ENCODE results near the gene NEFH.

The NEFH gene

GRCh38 chr22:29450222-29450621 lies 29.8 kb upstream of the NEFH start:
- H3K4me3 ChIP-seq (ENCODE audit: low read depth, low read length) = no peak overlapping the region
- TF ChIP-seq, protein P1, sequence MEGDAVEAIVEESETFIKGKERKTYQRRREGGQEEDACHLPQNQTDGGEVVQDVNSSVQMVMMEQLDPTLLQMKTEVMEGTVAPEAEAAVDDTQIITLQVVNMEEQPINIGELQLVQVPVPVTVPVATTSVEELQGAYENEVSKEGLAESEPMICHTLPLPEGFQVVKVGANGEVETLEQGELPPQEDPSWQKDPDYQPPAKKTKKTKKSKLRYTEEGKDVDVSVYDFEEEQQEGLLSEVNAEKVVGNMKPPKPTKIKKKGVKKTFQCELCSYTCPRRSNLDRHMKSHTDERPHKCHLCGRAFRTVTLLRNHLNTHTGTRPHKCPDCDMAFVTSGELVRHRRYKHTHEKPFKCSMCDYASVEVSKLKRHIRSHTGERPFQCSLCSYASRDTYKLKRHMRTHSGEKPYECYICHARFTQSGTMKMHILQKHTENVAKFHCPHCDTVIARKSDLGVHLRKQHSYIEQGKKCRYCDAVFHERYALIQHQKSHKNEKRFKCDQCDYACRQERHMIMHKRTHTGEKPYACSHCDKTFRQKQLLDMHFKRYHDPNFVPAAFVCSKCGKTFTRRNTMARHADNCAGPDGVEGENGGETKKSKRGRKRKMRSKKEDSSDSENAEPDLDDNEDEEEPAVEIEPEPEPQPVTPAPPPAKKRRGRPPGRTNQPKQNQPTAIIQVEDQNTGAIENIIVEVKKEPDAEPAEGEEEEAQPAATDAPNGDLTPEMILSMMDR (conservative IDR thresholded peaks at IDR 0.05; ENCODE audit: low read depth, low read length) = no peak
- DNase-seq (ENCODE audit: low read depth) = no peak

DNA sequence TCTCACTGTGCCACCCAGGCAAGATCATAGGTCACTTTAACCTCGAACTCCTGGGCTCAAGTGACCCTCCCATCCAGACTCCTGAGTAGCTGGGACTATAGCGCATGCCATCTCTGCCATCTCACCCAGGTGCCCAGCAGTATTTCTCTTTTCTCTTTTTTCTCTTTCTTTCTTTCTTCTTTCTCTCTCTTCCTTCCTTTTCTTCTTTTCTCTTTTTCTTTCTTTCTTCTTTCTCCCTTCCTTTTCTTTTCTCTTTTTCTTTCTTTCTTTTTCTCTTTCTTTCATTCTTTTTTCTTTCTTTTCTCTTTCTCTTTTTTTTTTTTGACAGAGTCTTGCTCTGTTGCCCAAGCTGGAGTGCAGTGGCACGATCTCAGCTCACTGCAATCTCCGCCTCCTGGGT lies 28.2 kb upstream of the NEFH start:
- DNase-seq (ENCODE audit: low read depth) = no peak
- TF ChIP-seq, protein P1 (conservative IDR thresholded peaks at IDR 0.05; ENCODE audit: low read depth, low read length) = no peak

DNA sequence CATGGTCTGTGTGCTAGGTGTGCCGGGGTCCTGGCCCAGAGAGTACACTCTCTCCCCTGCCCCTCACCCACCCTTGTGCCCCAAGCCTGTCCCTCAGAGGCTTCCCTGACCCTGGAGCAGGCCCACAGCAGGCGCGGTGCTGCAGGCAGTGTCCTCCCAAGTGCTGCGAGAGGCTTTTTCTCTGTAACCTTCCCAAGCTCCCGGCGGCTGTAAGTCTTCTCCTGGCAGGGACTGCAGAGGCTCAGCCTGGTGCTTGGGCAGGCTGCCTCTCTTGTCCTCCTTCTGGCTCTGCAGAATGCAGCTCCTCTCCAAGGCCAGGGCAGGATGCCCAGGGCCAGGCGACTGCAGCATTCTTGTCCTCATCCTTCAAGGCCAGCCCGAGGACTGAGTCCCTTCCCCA lies 25.7 kb upstream of the NEFH start:
- DNase-seq (ENCODE audit: low read depth) = no peak
- TF ChIP-seq, protein P1 (conservative IDR thresholded peaks at IDR 0.05; ENCODE audit: low read depth, low read length) = no peak
- no peak overlapping the region for H3K4me3 ChIP-seq (ENCODE audit: low read depth, low read length)

More for the DNA sequence above, 28.2 kb upstream of the NEFH start:
- no peak overlapping the region for H3K4me3 ChIP-seq (ENCODE audit: low read depth, low read length)

DNA sequence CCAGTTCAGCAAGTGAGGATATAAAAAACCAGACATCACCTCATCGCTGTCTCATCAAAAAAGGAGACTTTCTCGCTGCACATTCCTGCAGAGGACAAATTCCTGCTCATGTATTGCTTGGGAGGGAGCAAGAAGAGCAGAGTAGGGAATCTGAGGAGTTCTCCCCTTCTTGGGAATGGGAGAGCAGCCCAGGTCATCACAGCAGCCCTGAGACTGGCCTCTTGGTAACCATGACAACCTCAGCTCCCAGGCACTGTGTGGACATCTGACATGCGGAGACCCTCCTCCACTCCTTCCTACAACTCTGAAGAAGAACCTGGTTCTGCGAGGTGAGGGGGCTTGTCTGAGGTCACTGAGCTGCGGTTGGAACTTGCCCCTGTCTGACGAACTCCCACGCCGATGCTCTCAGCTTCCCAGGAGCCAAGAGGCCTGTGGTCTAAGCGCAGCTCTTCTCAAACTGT lies 23.8 kb upstream of the NEFH start:
- DNase-seq (ENCODE audit: low read depth) = peak; percentile 65
- TF ChIP-seq, protein P1 (conservative IDR thresholded peaks at IDR 0.05; ENCODE audit: low read depth, low read length) = no peak
- H3K4me3 ChIP-seq (ENCODE audit: low read depth, low read length) = no peak overlapping the region

DNA sequence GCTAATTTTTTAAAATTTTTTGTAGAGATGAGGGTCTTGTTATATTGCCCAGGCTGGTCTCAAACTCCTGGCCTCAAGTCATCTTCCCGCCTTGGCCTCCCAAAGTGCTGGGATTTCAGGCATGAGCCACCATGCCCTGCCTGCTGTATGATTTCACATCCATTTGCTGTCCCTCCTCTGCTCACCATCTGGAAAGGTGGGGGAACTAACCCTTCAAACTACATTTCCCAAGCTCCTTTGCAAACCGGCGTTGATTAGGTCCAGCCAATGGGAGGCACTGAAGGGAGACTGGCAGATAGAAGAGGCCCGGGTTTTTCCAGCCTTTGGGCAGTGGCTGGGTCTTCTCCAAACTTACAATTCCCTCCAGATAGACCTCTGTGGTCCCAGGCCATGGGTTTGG lies 22.3 kb upstream of the NEFH start:
- TF ChIP-seq, protein P1 (conservative IDR thresholded peaks at IDR 0.05; ENCODE audit: low read depth, low read length) = no peak
- DNase-seq (ENCODE audit: low read depth) = peak; percentile 66

DNA sequence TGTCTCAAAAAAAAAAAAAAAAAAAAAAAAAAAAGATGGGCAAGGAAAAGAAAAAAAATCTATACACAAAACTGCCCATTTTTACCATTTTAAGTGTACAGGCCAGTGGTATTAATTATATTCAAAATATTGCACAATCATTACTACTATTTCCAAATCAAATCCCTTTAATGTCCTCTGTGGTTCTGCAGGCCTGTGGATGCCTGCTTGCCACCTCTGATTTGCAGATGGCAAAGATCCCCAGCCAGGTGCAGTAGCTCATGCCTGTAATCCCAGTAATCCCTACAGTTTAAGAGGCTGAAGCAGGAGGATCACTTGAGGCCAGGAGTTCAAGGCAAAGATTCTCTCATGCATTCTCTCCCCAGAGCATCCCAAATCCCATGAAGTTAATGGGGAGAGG lies 21.5 kb upstream of the NEFH start:
- TF ChIP-seq, protein P1 (conservative IDR thresholded peaks at IDR 0.05; ENCODE audit: low read depth, low read length) = no peak
- H3K4me3 ChIP-seq (ENCODE audit: low read depth, low read length) = no peak overlapping the region
- no peak for DNase-seq (ENCODE audit: low read depth)

More for the DNA sequence above, 22.3 kb upstream of the NEFH start:
- H3K4me3 ChIP-seq (ENCODE audit: low read depth, low read length) = no peak overlapping the region

- TF ChIP-seq, protein P1 (conservative IDR thresholded peaks at IDR 0.05; ENCODE audit: low read depth, low read length) = no peak
- no peak for DNase-seq (ENCODE audit: low read depth)
- no peak overlapping the region for H3K4me3 ChIP-seq (ENCODE audit: low read depth, low read length)
These were observed 20.2 kb upstream of the NEFH start for GRCh38 chr22:29459773-29460172.

All from choroid plexus epithelial cell (primary cell).